ENCODE measurements around the gene ZMYND8.

- no peak for TF ChIP-seq CTCF (IDR thresholded peaks at IDR 0.05)
- TF ChIP-seq POLR2A (IDR thresholded peaks at IDR 0.05; ENCODE audit: low read depth), result no peak
- no peak for TF ChIP-seq EP300 (IDR thresholded peaks at IDR 0.05)
Measured at GRCh38 chr20:47209982-47210381, 146.5 kb downstream of the ZMYND8 start.
